KMS-11 (cell line): Measurements from ENCODE around the gene PCGF1.
"Not testable (repeated sequence)": the region's sequence is repeated elsewhere in the genome, so short reads cannot be mapped to it uniquely, and the experiment has no call there.

Experiments used
- H2AFZ ChIP-seq: fragments of 200-600 bp; sonication (generic); 2 replicates; pipeline ENCODE4 v1.6.1; 2016; ENCODE audit warnings: antibody characterized with exemption, mixed run types, low read depth
- H3K27ac ChIP-seq: fragments of 200-600 bp; sonication (generic); 2 replicates; pipeline ENCODE4 v1.6.1; 2016; ENCODE audit warnings: mild to moderate bottlenecking, mixed run types
- H3K27me3 ChIP-seq: fragments of 200-600 bp; sonication (generic); 2 replicates; pipeline ENCODE4 v1.6.1; 2017; ENCODE audit warnings: mild to moderate bottlenecking, low read depth, mixed run types, moderate library complexity; ENCODE audit not compliant: insufficient read depth
- H3K36me3 ChIP-seq: fragments of 200-600 bp; sonication (generic); 2 replicates; pipeline ENCODE4 v1.6.1; 2017; ENCODE audit warnings: mild to moderate bottlenecking, mixed run types; ENCODE audit not compliant: insufficient read depth
- H3K4me1 ChIP-seq: fragments of 200-600 bp; sonication (generic); 2 replicates; pipeline ENCODE4 v1.6.1; 2016; ENCODE audit warnings: mild to moderate bottlenecking, low read depth, mixed run types; ENCODE audit not compliant: poor library complexity, severe bottlenecking
- H3K4me2 ChIP-seq: fragments of 200-600 bp; sonication (generic); 2 replicates; pipeline ENCODE4 v1.7.0; 2016; ENCODE audit warnings: mild to moderate bottlenecking, mixed run types
- H3K4me3 ChIP-seq: fragments of 200-600 bp; sonication (generic); IDR thresholded peaks from 2 replicates; pipeline ENCODE4 v1.6.1; 2017; ENCODE audit warnings: low read depth, low read length, mixed read lengths; ENCODE audit not compliant: insufficient read depth
- H3K79me2 ChIP-seq: fragments of 200-600 bp; sonication (generic); 2 replicates; pipeline ENCODE4 v1.6.1; 2016; ENCODE audit warnings: low read depth, mixed run types; ENCODE audit not compliant: insufficient read depth
- H3K9ac ChIP-seq: fragments of 200-600 bp; sonication (generic); 2 replicates; pipeline ENCODE4 v1.6.1; 2016; ENCODE audit warnings: mild to moderate bottlenecking, mixed run types
- H4K20me1 ChIP-seq: fragments of 200-600 bp; sonication (generic); 2 replicates; pipeline ENCODE4 v1.6.1; 2016; ENCODE audit warnings: mild to moderate bottlenecking, mixed run types; ENCODE audit not compliant: insufficient read depth
- TF ChIP-seq, protein P1 (sequence below): fragments of 200-600 bp; sonication (generic); conservative IDR thresholded peaks from 2 replicates; pipeline ENCODE4 v1.6.1; 2017; ENCODE audit warnings: low read depth, mild to moderate bottlenecking, antibody characterized with exemption, low read length, moderate library complexity, mixed read lengths

The PCGF1 gene

DNA sequence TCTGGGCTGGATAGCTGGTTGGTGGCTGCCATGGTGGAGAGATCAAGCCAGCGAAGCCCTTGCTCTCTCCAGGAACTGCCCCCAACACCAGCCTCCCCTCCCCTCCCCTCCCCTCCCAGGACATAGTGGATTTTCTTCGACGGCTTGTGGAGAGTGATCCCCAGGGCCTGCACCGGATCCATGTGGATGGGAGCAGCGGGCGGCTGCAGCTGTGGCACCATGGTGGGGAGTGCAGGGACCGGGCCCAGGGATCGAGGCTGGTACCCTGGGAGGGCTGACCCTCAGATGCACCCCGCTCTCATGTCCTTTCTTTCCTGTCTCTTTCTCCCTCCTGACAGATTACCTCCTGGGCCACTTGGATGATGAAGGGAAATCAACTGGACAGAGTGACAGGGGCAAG, 17.6 kb downstream of the PCGF1 start:
- TF ChIP-seq, protein P1, sequence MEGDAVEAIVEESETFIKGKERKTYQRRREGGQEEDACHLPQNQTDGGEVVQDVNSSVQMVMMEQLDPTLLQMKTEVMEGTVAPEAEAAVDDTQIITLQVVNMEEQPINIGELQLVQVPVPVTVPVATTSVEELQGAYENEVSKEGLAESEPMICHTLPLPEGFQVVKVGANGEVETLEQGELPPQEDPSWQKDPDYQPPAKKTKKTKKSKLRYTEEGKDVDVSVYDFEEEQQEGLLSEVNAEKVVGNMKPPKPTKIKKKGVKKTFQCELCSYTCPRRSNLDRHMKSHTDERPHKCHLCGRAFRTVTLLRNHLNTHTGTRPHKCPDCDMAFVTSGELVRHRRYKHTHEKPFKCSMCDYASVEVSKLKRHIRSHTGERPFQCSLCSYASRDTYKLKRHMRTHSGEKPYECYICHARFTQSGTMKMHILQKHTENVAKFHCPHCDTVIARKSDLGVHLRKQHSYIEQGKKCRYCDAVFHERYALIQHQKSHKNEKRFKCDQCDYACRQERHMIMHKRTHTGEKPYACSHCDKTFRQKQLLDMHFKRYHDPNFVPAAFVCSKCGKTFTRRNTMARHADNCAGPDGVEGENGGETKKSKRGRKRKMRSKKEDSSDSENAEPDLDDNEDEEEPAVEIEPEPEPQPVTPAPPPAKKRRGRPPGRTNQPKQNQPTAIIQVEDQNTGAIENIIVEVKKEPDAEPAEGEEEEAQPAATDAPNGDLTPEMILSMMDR = no peak
- no peaks in the 10 kb centered on the region for H4K20me1 ChIP-seq
- no peaks in the 10 kb centered on the region for H3K36me3 ChIP-seq
- H3K27ac ChIP-seq = no peak overlapping the region
- no peak overlapping the region for H2AFZ ChIP-seq
- H3K4me3 ChIP-seq = no peak overlapping the region
- H3K27me3 ChIP-seq = no peaks in the 10 kb centered on the region
- no peaks in the 10 kb centered on the region for H3K4me1 ChIP-seq
- H3K79me2 ChIP-seq = no peaks in the 10 kb centered on the region; the same call in 1 of the 2 replicates
- no peak overlapping the region for H3K4me2 ChIP-seq
- no peak overlapping the region for H3K9ac ChIP-seq

GRCh38 chr2:74488643-74489481, 18.6 kb downstream of the PCGF1 start:
- Histone ChIP-seq H3K36me3 (no peaks in the 10 kb centered on the region), H3K4me1 (no peaks in the 10 kb centered on the region), H4K20me1 (no peaks in the 10 kb centered on the region), H3K4me3 (no peak overlapping the region), H3K9ac (no peak overlapping the region), H3K27ac (no peak overlapping the region), H3K4me2 (no peak overlapping the region), H3K27me3 (no peaks in the 10 kb centered on the region), H2AFZ (no peak overlapping the region), H3K79me2 (no peaks in the 10 kb centered on the region; the same call in 1 of the 2 replicates)
- TF ChIP-seq, protein P1 = no peak

- H3K4me1 ChIP-seq = peaks cover 6% of the 10 kb centered on the region
- no peak overlapping the region for H3K4me3 ChIP-seq
- H3K36me3 ChIP-seq = no peaks in the 10 kb centered on the region
- H3K9ac ChIP-seq = no peak overlapping the region
- H3K79me2 ChIP-seq = peaks cover 11% of the 10 kb centered on the region
- TF ChIP-seq, protein P1 = no peak
- no peaks in the 10 kb centered on the region for H4K20me1 ChIP-seq
- H3K4me2 ChIP-seq = no peak overlapping the region
- H3K27me3 ChIP-seq = no peaks in the 10 kb centered on the region
- H2AFZ ChIP-seq = no peak overlapping the region
- H3K27ac ChIP-seq = no peak overlapping the region
These were observed 21.4 kb downstream of the PCGF1 start for GRCh38 chr2:74486141-74486540.

DNA sequence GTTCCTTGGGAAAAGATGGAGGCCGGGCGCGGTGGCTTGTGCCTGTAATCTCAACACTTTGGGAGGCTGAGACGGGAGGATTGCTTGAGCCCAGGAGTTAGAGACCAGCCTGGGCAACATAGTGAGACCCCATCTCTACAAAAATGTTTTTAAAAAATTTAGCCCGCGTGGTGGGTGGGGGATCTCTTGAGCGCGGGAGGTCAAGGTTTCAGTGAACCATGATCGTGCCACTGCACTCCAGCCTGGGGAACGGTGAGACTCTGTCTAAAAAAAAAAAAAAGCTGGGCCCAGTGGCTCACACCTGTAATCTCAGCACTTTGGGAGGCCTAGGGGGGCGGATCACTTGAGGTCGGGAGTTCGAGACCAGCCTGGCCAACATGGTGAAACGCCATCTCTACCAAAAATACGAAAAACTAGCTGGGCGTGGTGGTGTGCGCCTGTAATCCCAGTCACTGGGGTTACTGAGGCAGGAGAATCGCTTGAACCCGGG, 23.8 kb downstream of the PCGF1 start:
- H3K27ac ChIP-seq, H3K4me3 ChIP-seq, H4K20me1 ChIP-seq, H3K27me3 ChIP-seq, H3K36me3 ChIP-seq: not testable (repeated sequence)
- H3K4me2 ChIP-seq = peak overlapping the region; percentile 52
- peaks cover 18% of the 10 kb centered on the region for H3K79me2 ChIP-seq
- H2AFZ ChIP-seq = peak overlapping the region; percentile 99
- peaks cover 15% of the 10 kb centered on the region for H3K4me1 ChIP-seq
- peak overlapping the region; percentile 90; the same call in 1 of the 2 replicates for H3K9ac ChIP-seq
